RWPE2 (cell line): ENCODE data around the gene PIGM.

Experiments
- ATAC-seq: fragments of 200-7000 bp; cut with Tn5 transposase; 3 replicates; pipeline ENCODE4 v1.9.1; 2021; ENCODE audit warnings: low read depth
- DNase-seq: peaks from one replicate; pipeline ENCODE4 v3.0.0-alpha.2; 2020; ENCODE audit warnings: low spot score
- H3K27ac ChIP-seq: fragments of 450-650 bp; 2 replicates; pipeline ENCODE4 v1.5.1; 2017; ENCODE audit warnings: mild to moderate bottlenecking; ENCODE audit not compliant: poor library complexity, severe bottlenecking
- H3K27me3 ChIP-seq: fragments of 250-450 bp; sonication (Bioruptor Pico); 2 replicates; pipeline ENCODE4 v1.5.1; 2021; ENCODE audit warnings: mild to moderate bottlenecking, moderate library complexity; ENCODE audit not compliant: insufficient read depth, poor library complexity, severe bottlenecking
- H3K36me3 ChIP-seq: fragments of 250-450 bp; sonication (Bioruptor Pico); 2 replicates; pipeline ENCODE4 v1.5.1; 2020; ENCODE audit warnings: low read depth, mild to moderate bottlenecking, moderate library complexity
- H3K4me1 ChIP-seq: fragments of 250-450 bp; sonication (Bioruptor Pico); 2 replicates; pipeline ENCODE4 v1.5.1; 2021; ENCODE audit warnings: mild to moderate bottlenecking, moderate library complexity; ENCODE audit not compliant: insufficient read depth, poor library complexity, severe bottlenecking
- H3K4me3 ChIP-seq: fragments of 250-450 bp; sonication (Bioruptor Pico); 2 replicates; pipeline ENCODE4 v1.5.1; 2021; ENCODE audit warnings: mild to moderate bottlenecking, moderate library complexity; ENCODE audit not compliant: severe bottlenecking
- H3K9me3 ChIP-seq: fragments of 250-450 bp; sonication (Bioruptor Pico); 2 replicates; pipeline ENCODE4 v1.5.1; 2021; ENCODE audit warnings: mild to moderate bottlenecking, moderate library complexity; ENCODE audit not compliant: severe bottlenecking
- TF ChIP-seq, protein P1 (sequence below): fragments of 450-650 bp; IDR thresholded peaks from one replicate; pipeline ENCODE4 v1.5.1; 2017; ENCODE audit warnings: mild to moderate bottlenecking, moderate library complexity; ENCODE audit not compliant: poor library complexity, severe bottlenecking

Gene PIGM

DNA sequence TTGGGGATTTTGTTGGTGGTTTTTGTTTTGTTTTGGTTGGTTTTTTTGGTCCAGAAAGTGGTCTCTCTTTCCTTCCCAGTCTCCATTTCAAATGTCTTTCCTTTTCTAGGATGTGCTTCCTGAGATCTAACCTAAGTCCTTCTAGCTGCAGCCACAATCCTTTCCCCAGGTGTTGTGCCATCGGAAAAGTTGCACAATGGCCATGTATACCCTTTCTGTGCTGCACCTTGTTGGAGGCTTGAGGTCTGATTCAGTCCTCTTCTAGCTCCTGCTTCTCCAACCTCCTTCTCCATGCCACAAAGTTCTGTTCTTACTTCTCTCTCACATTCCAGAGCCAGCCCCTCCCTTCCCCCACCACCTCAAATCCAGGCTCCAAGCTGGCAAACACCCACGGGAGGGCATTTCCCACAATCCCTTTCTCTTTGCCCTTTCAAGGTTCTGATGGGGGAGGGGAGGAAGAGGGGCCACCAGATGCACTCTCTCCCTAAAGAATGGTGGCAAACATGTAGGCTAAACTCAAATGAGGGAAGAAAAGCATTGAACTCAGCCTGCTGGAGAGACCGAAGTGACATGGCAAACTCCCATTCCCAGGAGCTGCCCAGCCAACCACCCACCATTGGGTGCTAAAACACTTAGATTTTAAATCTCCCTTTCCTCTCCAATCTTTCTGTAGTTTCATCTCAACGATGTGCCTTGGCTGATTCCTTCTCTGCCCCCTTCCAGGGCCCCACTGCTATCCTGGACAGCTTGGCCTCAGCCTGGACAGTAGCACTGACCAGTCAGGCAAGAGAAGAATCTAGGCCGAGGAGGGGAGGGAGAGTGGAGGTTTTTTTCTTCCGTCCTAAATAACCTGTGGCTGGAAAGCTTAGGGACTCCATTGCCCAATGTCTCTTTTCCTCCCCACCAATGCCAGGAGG, 35.3 kb upstream of the PIGM start:
- ATAC-seq (no peak), DNase-seq (no peak)
- Histone ChIP-seq H3K4me3 (no peak overlapping the region), H3K27me3 (peaks cover 11% of the 10 kb centered on the region), H3K9me3 (no peaks in the 10 kb centered on the region), H3K27ac (no peak overlapping the region), H3K4me1 (no peaks in the 10 kb centered on the region), H3K36me3 (no peaks in the 10 kb centered on the region)
- TF ChIP-seq, protein P1, sequence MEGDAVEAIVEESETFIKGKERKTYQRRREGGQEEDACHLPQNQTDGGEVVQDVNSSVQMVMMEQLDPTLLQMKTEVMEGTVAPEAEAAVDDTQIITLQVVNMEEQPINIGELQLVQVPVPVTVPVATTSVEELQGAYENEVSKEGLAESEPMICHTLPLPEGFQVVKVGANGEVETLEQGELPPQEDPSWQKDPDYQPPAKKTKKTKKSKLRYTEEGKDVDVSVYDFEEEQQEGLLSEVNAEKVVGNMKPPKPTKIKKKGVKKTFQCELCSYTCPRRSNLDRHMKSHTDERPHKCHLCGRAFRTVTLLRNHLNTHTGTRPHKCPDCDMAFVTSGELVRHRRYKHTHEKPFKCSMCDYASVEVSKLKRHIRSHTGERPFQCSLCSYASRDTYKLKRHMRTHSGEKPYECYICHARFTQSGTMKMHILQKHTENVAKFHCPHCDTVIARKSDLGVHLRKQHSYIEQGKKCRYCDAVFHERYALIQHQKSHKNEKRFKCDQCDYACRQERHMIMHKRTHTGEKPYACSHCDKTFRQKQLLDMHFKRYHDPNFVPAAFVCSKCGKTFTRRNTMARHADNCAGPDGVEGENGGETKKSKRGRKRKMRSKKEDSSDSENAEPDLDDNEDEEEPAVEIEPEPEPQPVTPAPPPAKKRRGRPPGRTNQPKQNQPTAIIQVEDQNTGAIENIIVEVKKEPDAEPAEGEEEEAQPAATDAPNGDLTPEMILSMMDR: no peak

DNA sequence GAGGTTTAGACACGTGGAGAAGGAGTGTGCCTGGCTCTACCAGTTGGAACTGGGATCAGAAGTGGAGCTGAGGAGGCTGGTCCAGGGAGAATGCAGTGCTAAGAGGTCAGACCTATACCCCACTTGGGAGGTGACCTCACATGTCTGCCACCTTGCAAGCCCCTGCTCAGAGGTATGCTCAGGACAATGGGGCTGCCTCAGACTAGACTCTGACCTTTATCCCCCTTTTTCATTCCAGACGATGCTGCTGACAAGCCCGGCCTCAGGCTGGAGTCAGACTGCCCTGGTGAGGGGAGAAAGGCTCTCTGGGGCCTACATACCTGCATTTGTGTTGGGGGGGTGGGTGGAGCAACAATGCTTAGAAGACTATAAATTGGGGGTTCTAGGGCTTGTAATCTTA, 33.0 kb upstream of the PIGM start:
- TF ChIP-seq, protein P1: no peak
- Histone ChIP-seq H3K9me3 (no peaks in the 10 kb centered on the region), H3K27ac (no peak overlapping the region), H3K4me3 (no peak overlapping the region), H3K27me3 (no peaks in the 10 kb centered on the region), H3K4me1 (no peaks in the 10 kb centered on the region), H3K36me3 (no peaks in the 10 kb centered on the region)
- DNase-seq (no peak), ATAC-seq (no peak)

DNA sequence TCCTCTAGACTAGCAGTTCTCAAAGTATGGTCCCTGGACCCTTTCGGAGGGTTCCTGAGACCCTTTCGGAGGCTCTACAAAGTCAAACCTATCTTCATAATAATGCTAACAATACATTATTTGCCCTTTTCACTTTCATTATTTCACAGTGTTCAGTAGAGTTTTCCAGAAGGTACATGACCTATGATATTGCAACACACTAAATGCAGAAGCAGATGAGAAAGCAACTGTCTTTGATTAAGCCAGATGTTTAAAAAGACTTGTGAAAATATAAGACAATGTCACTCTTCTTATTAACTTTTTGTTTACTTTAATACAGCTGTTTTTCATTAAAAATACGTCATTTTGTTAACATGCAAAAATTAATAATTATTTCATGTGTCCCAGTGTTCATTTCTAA, 32.4 kb upstream of the PIGM start:
- Histone ChIP-seq H3K36me3 (no peaks in the 10 kb centered on the region), H3K27ac (no peak overlapping the region), H3K4me1 (no peaks in the 10 kb centered on the region), H3K27me3 (no peaks in the 10 kb centered on the region), H3K4me3 (no peak overlapping the region), H3K9me3 (no peaks in the 10 kb centered on the region)
- DNase-seq: no peak
- no peak for ATAC-seq
- TF ChIP-seq, protein P1: no peak

DNA sequence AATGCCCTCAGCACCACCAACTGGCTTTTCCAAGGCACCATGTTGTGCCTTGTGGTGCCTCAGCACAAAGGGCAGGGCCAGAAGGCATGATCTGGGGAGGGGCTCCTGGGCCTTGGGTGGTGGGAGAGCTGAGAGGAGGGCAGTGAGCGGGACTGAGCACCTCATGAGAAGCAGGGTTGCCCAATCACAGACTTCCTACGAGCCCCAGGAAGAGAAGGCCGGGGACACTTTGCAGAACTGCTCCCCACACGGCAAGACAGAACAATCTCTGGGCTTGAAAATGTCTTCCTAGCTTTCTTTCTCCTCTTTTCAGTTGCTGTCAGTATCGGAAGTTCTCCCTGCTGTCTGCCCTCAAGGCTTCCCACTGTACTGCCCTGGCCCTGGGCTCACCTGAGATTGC, 31.4 kb upstream of the PIGM start:
- no peaks in the 10 kb centered on the region for H3K27me3 ChIP-seq
- ATAC-seq: no peak

More for the DNA sequence above, 31.4 kb upstream of the PIGM start:
- Histone ChIP-seq H3K4me1 (no peaks in the 10 kb centered on the region), H3K27ac (no peak overlapping the region), H3K4me3 (no peak overlapping the region), H3K9me3 (no peaks in the 10 kb centered on the region), H3K36me3 (no peaks in the 10 kb centered on the region)
- DNase-seq: no peak
- TF ChIP-seq, protein P1: no peak
